ENCODE measurements around the gene MAGEL2.
"Not testable (repeated sequence)": the region's sequence is repeated elsewhere in the genome, so short reads cannot be mapped to it uniquely, and the experiment has no call there.

Gene MAGEL2

DNA sequence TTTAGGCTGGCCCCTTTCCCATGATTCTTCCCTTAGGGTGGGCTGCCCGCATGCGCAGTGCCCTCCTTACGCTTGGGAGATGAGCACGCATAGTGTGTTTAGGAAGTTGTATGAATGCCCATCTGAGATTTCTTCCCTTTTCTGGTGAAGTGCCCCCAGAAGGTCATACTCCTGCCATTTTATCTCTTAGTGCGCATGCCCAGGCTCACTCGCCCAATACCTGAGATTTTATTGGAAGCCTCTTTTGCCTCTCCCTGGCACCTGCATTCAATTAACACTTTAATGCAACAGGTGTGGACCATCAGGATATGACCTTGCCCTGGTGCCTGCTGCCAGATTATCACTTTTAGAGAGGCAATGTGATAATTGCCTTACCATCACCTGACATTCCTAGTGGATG lies 45.5 kb downstream of the MAGEL2 start:
- DNase-seq = no peak

DNA sequence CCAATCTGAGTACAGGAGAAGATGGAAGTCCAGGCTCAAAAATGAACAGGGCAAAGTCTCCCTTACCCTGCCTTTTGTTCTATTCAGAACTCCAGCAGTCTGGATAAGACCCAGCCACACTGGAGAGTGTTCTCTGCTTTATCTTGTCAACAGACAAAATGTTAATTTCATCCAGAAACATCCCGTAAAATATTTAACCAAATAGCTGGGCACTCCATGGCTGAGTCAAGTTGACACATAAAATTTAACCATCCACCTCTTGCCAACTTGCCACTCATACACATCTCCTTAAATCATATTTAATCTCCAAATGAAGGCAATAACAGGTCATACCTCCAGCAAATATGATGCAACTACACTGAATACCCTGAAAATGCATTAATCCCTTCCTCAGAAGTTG lies 48.6 kb downstream of the MAGEL2 start:
- DNase-seq = no peak

DNA sequence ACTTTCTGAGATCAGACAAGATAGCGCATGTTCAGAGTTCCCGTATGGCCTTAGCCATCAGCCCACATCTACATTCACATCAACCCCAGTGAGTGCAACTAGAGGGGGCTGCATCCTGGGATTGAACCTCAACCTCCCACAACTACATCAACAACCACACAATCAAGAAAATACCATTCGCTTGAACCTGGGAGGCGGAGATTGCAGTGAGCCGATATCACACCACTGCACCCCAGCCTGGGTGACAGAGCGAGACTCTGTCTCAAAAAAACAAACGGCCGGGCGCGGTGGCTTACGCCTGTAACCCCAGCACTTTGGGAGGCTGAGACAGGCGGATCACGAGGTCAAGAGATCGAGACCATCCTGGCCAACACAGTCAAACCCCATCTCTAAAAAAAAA lies 50.4 kb downstream of the MAGEL2 start:
- not testable (repeated sequence) for DNase-seq

DNA sequence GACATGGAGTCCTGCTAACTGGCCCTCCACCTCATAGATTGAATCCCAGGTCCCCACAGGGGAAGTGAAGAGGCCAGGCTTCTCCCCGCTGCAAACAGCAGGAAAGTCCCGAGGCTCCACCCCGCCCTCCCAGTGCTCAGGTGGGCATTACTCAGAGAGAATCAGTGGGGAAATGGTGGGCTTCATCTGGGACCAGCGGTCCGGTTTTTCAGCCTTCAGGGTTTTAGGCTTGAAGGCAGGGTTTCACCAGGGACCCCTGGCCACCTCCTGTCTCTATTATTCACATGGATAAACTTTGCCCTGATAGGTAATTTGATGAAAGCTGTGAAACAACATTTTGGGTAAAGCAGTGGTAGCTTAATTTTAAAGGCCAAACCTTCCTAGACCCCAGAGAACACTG lies 50.9 kb downstream of the MAGEL2 start:
- no peak for DNase-seq

DNA sequence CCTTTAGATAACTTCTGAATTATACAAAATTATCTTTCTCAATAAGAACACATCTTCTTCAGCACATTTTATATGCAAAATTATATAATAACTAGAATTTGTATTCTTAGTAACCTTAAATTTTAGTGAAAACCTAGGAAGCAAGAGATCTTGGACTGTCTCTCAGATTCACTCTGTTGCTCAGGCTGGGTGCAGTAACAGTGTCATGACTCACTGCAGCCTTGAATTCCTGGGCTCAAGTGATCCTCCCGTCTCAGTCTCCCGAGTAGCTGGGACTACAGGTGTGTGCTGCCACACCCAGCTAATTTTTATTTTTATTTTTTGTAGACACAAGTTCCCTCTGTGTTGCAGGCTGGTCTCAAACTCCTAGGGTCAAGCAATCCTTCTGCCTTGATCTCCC lies 52.3 kb downstream of the MAGEL2 start:
- DNase-seq = no peak

- DNase-seq = no peak
These were observed 53.4 kb downstream of the MAGEL2 start for GRCh38 chr15:23594252-23594770.
